A549 treated with CORT108297 at 1 μM for 4 hours (cell line): ENCODE measurements around the gene DOCK9. TPM values are rescaled to one million over a fixed set of nuclear protein-coding genes. Genes with fewer than 3 reads are reported as not detected.

Experiments
- total RNA-seq: library from RNA; stranded (reverse); fragments of 200-300 nt; extraction: Qiagen RNA extraction; gene quantifications from 5 replicates; pipeline ENCODE4 v1.2.3, GENCODE V29; 2022

The DOCK9 gene
- total RNA-seq: 18.8 to 31.1 TPM (median 27.8 TPM) in 5 replicates

DNA sequence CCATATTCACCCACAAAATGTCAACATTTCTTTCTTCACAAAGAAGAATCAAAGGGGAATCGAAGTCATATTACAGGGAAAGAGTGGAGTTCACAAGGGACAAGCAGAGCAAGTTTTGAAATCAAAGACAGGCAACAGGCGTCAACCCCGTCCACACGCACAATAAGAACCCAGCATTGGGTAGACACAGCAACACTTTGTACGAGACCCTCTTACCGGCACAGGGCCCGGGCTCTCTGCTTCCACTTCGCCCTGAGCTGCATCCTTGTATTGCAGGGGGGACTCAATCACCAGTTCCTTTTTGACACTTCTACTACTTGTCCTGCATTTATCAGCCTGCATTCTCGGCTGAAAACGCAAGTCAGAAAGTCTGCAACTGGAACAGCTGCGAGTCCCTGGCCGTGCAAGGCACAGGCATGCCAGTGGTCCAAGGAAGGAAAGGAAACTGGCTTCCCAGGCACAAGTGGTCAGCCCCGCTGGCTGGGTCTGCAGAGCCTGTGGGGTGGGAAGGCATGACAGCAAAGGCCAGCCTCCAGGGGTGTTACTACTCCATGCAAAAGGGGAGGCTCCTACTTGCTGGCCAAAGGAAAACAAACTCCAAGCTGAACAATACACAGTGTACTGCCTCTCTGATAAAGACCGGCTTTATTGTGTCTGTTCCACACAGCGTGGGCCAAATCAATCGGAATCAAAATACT is at the start of gene DOCK9:
Gene DOCK9, minus strand, starts transcription at position 497 of the 698 bp plus-strand sequence. Its CDS starts 155 bp downstream, at position 342.

GRCh38 chr13:98752467-98753290 is 225.2 kb downstream of the DOCK9 start, which contains the start of gene SLC15A1:
Gene SLC15A1, minus strand, starts transcription at chr13:98752672. Its CDS starts 74 bp downstream, at chr13:98752598.

Other genes starting within 250 kb of the DOCK9 start
- gene SLC15A1, start 225.4 kb downstream of the DOCK9 start, total RNA-seq: 0.03 TPM in 2 of 5 replicates, not detected in the others
- gene UBAC2, start 222.8 kb upstream of the DOCK9 start, total RNA-seq: 65.9 to 68.5 TPM (median 67.8 TPM) in 5 replicates